Activated CD8-positive, alpha-beta memory T cell treated with anti-CD3 and anti-CD28 coated beads, Interleukin-2, amount 10 ng/mL, durations not matched to agents 7 days and 5 days (primary cell): ENCODE data around the gene SLC4A3. TPM values are rescaled to one million over a fixed set of nuclear protein-coding genes. Genes with fewer than 3 reads are reported as not detected.
A peak's percentile ranks its signal among the peaks of the same experiment; 100 is the strongest.

Experiments used
- ATAC-seq: fragments of 150-1000 bp; cut with Tn5 transposase; one replicate; pipeline ENCODE4 v1.10.0; 2021; ENCODE audit warnings: moderate library complexity
- CTCF ChIA-PET: fragments of 350-600 bp; sonication (Branson Sonifier 250); formaldehyde crosslinking; loops from one replicate; lab custom pipeline; 2021; ENCODE audit warnings: antibody characterized with exemption; lab: Charles Lee
- DNase-seq: peaks from one replicate; pipeline ENCODE4 v3.0.0-alpha.2; 2020
- H3K27ac Mint-ChIP-seq: one replicate; pipeline ENCODE4 v1.8.0; 2021; ENCODE audit warnings: mild to moderate bottlenecking, mixed read lengths
- H3K27me3 Mint-ChIP-seq: one replicate; pipeline ENCODE4 v1.8.0; 2021; ENCODE audit warnings: mixed read lengths
- H3K36me3 Mint-ChIP-seq: one replicate; pipeline ENCODE4 v1.8.0; 2021; ENCODE audit warnings: mild to moderate bottlenecking, mixed read lengths
- H3K4me1 Mint-ChIP-seq: one replicate; pipeline ENCODE4 v1.8.0; 2021; ENCODE audit warnings: mixed read lengths
- H3K4me3 Mint-ChIP-seq: one replicate; pipeline ENCODE4 v1.8.0; 2021; ENCODE audit warnings: mild to moderate bottlenecking, moderate library complexity, mixed read lengths
- H3K9me3 Mint-ChIP-seq: one replicate; pipeline ENCODE4 v1.8.0; 2022; ENCODE audit warnings: low read depth, mixed read lengths
- total RNA-seq, 2 experiments: library from RNA; stranded (reverse); gene quantifications; one replicate each; pipeline ENCODE4 v1.2.3, GENCODE V29; 2021

SLC4A3 gene
- total RNA-seq, 2 experiments from 2014 or later, result not detected

GRCh38 chr2:219688560-219689445, 61.4 kb downstream of the SLC4A3 start:
- ATAC-seq (no peak), DNase-seq (no peak)
- Mint-ChIP-seq H3K27ac (no peak overlapping the region), H3K4me1 (peaks cover 6% of the 10 kb centered on the region), H3K4me3 (no peak overlapping the region), H3K36me3 (no peaks in the 10 kb centered on the region), H3K9me3 (no peaks in the 10 kb centered on the region), H3K27me3 (peaks cover 31% of the 10 kb centered on the region)
- CTCF ChIA-PET, result interaction anchor here (0.7 to 2.2 kb wide), 12 partner anchors 9 to 286 kb away, joined by 3 to 23 read pairs (median 4); no protein-coding TSS in a partner anchor

GRCh38 chr2:219689676-219690628, 62.5 kb downstream of the SLC4A3 start:
- CTCF ChIA-PET, result interaction anchor here (0.7 to 2.2 kb wide), 14 partner anchors 9 to 1323 kb away, joined by 3 to 23 read pairs (median 4); no protein-coding TSS in a partner anchor
- ATAC-seq (peak; percentile 41), DNase-seq (peak; percentile 55)
- H3K27me3 Mint-ChIP-seq, result peaks cover 30% of the 10 kb centered on the region
- H3K9me3 Mint-ChIP-seq, result no peaks in the 10 kb centered on the region
- no peaks in the 10 kb centered on the region for H3K36me3 Mint-ChIP-seq
- peaks cover 4% of the 10 kb centered on the region for H3K4me1 Mint-ChIP-seq
- H3K4me3 Mint-ChIP-seq, result no peak overlapping the region
- no peak overlapping the region for H3K27ac Mint-ChIP-seq

GRCh38 chr2:219691571-219691970, 64.1 kb downstream of the SLC4A3 start:
- Mint-ChIP-seq H3K36me3 (no peaks in the 10 kb centered on the region), H3K4me3 (no peak overlapping the region), H3K9me3 (no peaks in the 10 kb centered on the region), H3K4me1 (no peaks in the 10 kb centered on the region), H3K27ac (no peak overlapping the region), H3K27me3 (peaks cover 30% of the 10 kb centered on the region)
- DNase-seq (no peak), ATAC-seq (no peak)
- CTCF ChIA-PET, result interaction anchor here (1.4 kb wide), 1 partner anchor 13 kb away, joined by 3 read pairs; no protein-coding TSS in a partner anchor

Other genes with a start within 250 kb of the SLC4A3 start
- gene DNPEP, start 239.7 kb upstream of the SLC4A3 start, total RNA-seq, result 10 to 100 TPM; 60.3 to 64.8 TPM
- gene DES, start 209.3 kb upstream of the SLC4A3 start, total RNA-seq, result not detected
- gene SPEG, start 192.8 kb upstream of the SLC4A3 start, total RNA-seq, result 1 to 10 TPM in 1 of 2 experiments, under 1 TPM in 1; 0.52 to 1.3 TPM
- 10 to 100 TPM; 36.5 to 42.6 TPM for gene GMPPA, start 128.7 kb upstream of the SLC4A3 start, total RNA-seq
- under 1 TPM in 1 of 2 experiments, not detected in 1; 0.09 TPM for gene ASIC4, start 113.1 kb upstream of the SLC4A3 start, total RNA-seq
- 10 to 100 TPM; 14.2 to 24.4 TPM for gene CHPF, start 83.8 kb upstream of the SLC4A3 start, total RNA-seq
- gene TMEM198, start 83.6 kb upstream of the SLC4A3 start, total RNA-seq, result 1 to 10 TPM; 1.8 to 2.8 TPM
- gene OBSL1, start 56.1 kb upstream of the SLC4A3 start, total RNA-seq, result under 1 TPM in 1 of 2 experiments, not detected in 1; 0.16 TPM
- not detected for gene INHA, start 55.3 kb upstream of the SLC4A3 start, total RNA-seq
- gene STK11IP, start 29.8 kb upstream of the SLC4A3 start, total RNA-seq, result 10 to 100 TPM; 27.7 to 30.8 TPM